ENCODE data around the gene KXD1. TPM values are rescaled to one million over a fixed set of nuclear protein-coding genes. Genes with fewer than 3 reads are reported as not detected.
"Not testable (repeated sequence)": the region's sequence is repeated elsewhere in the genome, so short reads cannot be mapped to it uniquely, and the experiment has no call there.

KXD1 gene
- total RNA-seq, 1 donor from 2014 or later = 14.7 TPM

DNA sequence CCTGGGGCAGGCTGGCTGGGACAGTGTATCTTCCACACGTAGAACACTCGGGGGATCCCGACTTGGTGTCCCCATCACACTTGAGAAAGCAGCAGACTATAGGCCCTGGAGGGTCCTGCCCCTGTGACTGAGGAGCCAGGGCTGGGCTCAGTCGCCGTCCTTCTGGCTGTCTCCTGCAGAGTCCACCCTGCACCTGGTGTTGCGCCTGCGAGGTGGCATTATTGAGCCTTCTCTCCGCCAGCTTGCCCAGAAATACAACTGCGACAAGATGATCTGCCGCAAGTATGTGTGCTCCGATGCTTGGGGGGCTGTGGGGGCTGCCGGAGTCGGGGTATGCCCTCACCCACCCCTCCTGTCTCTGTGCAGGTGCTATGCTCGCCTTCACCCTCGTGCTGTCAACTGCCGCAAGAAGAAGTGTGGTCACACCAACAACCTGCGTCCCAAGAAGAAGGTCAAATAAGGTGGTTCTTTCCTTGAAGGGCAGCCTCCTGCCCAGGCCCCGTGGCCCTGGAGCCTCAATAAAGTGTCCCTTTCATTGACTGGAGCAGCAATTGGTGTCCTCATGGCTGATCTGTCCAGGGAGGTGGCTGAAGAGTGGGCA is 17.1 kb downstream of the KXD1 start:
- FAIRE-seq = no peak
- no peak for DNase-seq (ENCODE audit: low spot score in 2 of 2)

DNA sequence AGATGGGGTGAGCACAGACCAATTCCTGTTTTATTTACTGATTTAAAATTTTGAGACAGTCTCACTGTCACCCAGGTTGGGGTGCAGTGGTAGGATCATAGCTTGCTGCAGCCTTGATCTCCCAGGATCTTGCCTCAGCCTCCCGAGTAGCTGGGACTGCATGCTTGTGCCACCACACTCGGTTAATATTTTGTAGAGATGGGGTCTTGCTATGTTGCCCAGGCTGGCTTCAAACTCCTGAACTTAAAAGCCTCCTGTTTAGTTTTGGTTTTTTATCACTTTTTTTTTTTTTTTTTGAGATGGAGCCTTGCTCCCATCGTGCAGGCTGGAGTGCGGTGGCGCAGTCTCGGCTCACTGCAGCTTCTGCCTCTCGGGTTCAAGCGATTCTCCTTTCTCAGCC is 18.7 kb downstream of the KXD1 start:
- no peak for DNase-seq (ENCODE audit: low spot score in 2 of 2)
- FAIRE-seq = no peak

DNA sequence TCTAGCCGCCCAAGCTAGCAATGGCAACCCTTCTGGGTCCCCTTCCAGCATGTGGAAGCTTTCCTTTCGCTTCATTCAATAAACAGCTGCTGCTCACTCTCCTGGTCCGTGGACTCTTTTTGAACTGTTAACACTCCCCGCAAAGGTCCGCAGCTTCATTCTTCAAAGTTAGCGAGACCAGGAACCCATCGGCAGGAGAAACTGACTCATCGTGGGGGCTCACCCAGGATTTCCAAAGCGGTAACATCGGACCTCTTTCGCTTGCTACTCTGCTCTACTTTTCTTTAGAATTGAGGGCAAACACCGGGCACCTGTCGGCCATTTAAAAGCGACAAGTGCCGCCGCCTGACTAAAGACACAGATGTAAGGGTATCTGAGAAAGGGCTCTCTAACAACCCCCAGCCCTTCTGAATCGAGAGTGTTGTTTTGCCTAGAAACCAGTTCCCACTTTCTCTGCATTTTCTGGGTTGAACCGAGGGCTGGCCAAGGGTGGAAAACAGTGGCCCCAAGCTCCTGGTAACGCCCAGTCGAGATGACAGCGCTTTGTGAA is 19.8 kb downstream of the KXD1 start:
- DNase-seq (ENCODE audit: low spot score in 2 of 2) (no peak), FAIRE-seq (no peak)

DNA sequence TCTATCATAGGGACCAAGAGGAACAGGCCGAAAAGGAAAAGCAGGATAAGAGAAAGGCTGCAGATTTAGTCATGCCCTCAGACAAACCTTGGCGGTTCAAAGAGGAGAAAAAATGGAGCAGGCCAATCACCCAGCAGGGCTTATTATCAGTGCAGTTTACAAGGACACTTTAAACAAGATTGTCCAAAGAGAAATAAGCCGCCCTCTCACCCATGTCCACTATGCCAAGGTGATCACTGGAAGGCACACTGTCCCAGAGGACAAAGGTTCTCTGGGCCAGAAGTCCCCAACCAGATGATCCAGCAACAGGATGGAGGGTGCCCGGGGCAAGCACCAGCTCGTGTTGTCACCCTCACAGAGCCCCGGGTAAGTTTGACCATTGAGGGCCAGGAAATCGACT is 22.6 kb downstream of the KXD1 start:
- DNase-seq (ENCODE audit: low spot score in 2 of 2) = no peak
- no peak for FAIRE-seq

DNA sequence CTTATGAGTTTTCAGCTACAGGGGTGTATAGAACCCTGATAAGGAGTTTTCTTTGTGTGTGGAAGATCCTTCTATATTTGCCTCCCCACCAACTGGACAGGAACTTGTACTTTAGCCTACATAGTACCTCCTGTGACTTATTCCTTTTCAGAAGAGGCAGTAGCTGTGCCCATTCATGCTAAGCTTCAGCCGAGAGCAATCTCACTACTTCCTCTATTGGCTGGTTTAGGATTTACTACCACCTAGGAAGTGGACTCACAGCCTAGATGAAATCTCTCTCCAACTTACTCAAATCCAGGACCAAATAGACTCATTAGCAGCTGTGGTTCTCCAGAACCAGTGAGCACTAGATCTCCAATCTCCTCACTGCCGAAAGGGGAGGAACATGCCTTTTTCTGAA is 28.6 kb downstream of the KXD1 start:
- no peak for FAIRE-seq
- no peak for DNase-seq (ENCODE audit: low spot score in 2 of 2)

DNA sequence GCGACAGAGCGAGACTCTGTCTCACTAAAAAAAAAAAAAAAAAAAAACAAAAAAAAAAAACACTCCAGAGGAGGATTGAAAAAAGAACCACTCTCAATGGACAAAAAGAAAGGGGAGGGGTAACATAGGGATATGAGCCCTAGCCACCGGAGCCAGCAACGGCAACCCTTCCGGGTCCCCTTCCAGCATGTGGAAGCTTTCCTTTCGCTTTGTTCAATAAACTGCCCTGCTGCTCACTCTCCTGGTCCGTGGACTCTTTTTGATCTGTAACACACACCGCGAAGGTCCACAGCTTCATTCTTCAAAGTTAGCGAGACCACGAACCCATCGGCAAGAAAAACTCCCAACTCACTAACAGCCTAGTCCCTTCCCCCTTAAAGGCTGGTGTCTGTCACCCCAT is 29.9 kb downstream of the KXD1 start:
- FAIRE-seq (no peak), DNase-seq (ENCODE audit: low spot score in 2 of 2) (no peak)

DNA sequence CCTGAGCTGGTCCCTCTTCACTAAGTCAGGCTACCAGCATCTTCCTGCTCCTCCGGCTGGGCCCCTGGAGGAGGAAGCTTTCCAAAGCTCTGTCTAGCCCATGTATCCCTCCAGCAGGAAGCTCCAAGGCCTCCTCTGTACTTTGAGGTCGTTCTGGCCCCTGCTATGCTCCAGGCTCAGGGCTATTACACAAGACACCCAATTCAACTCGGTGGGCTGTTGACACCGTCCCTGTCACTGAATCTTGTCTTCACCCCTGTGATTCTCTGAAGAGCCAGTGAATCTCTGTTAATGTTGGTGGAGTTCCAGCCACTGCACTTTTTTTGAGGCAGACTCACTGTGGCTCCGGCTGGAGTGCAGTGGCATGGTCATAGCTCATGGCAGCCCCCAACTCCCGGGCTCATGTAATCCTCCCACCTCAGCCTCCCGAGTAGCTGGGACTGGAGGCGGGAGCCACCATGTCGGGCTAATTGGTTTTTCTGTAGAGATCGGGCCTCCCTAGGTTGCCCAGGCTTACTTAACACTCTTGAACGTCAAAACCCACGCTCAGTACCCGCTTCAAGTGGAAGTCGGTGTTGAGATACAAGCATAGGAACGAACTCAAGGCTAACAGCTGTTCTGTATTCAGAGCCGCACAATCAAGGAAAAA is 30.4 kb downstream of the KXD1 start:
- FAIRE-seq (no peak), DNase-seq (ENCODE audit: low spot score in 2 of 2) (no peak)

DNA sequence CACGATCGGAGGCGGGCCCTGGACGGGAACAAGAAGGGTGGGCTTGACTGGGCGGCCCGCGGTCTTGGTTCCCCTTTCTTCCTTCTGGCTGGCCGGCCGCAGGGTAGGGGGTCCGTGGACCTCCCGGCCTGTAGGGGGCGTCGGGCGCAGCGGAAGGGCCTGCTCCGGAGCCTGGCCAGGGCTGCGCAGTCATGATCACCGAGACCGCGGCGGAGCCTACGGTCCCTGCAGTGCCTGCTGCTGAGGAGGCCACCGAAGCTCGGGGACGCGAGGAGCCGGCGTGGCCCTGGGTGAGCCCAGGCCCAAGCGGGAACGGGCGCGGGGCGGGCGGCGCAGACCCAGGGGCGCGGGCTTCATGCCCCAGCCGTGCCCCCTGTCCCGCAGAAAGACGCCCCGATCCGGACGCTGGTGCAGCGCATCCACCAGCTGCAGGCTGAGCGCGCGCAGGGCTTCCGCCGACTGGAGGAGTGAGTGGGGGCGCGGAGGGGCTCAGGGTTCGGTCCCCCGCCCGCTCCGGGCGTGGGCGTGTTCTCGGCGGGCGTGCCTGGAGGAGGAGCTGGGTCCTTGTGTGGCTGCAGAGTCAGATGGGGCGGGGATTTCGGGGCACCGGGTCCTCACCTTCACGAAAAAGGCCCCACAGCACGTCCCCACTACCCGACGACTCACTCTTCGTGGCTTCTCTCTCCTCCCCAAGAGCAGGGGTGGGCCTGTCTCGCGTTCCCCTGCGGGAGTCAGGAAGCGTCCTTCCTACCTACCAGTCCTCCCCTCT is 31.1 kb downstream of the KXD1 start, which contains the start of gene REX1BD:
TSS of gene REX1BD (plus strand) at position 188 of the 769 bp plus-strand sequence. CDS start at position 192, 4 bp downstream.
- DNase-seq (ENCODE audit: low spot score in 2 of 2) = peak; percentile 76 to 81
- FAIRE-seq = no peak

DNA sequence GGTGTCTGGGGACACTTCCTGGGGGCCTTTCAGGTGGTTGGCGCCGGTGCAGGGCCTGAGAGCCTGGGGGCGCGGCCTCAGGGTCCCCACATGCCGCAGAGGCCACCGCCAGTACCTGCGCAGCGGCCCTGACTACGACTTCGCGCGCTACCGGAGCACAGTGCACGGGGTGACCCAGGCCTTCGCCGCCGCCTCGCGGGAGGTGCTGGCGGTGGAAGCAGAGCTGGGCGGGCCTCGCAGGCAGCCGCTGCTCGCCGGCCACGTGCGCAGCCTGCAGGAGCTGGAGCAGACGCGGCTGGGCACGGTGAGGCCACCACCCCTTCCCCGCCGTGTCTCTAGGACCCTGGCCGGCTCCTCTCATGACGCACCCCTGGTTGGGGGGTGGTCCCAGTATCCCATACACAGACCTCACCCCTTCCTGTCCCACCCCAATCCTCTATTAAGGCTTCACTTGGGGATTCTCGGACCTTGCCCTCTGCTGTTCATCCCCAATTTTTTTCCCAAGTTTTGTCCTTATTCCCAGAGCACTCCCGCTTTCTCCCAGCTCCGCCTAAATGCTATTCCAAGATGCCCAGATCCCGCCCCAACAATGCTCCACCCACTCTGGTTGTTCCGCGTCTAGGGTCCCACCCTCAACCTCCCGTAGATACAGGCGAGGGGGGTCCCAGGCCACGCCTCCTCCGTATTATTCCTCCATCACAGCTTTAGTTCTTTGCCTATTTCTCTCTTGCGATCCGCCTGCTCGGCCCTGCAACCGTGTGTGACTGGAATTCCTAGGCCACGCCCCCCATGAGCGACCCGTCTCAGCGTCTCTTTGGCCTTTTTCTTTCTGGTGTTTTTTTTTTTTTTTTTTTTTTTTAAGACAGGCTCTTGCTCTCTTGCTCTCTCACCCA is 32.0 kb downstream of the KXD1 start:
- DNase-seq (ENCODE audit: low spot score in 2 of 2) = peak; percentile 43 to 46
- no peak for FAIRE-seq

DNA sequence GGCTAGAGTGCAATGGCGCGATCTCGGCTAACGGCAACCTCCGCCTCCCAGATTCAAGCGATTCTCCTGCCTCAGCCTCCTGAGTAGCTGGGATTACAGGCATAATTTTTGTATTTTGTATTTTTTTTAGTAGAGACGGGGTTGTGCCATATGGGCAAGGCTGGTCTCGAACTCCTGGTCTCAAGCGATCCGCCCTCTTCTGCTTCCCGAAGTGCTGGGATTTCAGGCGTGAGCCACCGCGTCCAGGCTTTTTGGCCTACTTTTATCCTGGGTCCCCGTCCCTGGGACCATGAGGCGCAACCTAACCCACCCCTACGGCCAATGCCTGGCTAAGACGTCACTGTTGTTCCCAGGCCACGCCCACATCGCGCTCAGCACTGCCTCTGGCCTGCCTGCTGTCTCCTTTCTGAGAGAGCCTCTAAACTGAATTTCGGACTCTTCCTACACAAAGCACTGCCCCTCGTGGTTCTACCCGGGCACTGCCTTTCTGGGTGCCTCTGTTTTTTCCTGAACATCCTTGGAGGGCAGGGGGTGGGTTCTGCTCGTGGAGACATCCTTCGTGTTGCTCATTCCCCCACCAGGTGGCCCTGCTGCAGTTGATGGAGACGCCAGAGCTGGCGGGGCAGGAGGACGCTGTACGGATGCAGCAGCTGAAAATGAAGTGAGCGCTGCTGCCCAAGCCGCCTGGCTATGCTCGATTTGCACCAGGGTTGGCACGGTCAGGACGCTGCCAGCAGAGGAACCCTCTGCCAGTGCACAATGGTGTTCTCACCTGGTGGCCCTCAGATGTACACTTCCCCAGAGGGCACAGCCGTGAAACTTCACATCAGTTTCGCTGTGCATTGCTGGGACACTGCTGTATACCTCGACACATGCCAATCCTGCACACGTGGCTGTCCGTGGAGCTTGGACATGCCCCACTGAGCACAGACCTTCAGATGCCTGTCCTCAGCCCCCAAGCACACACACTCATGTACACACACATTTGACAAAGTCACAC is 32.9 kb downstream of the KXD1 start:
- DNase-seq (ENCODE audit: low spot score in 2 of 2) (peak; percentile 73 to 75), FAIRE-seq (no peak)

DNA sequence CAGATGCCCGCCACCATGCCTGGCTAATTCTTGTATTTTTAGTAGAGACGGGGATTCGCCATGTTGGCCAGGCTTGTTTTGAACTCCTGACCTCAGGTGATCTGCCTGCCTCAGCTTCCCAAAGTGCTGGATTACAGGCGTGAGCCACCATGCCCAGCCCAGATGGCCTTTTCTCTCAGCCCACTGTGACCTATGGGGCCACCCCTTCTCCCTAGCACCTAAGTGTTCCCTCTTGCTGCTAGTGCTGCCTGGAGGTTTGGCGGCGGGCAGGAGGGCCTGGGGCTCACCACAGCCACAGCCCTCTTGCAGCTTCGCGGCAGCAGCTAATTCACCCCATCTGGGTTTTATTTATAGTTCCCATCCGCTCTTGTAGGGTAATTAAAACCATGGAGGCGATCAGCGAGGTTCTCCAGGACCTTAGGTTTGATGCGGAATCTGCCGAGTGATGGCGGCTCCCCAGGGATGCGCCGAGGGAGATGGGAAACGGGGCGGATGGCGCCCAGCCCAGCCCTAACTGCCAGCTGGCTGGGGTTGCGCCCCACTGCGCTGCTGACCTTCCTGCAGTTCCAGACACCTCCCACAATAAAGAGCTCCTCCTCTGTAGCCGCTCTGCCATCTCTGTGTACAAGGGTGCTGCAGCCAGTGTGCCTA is 34.2 kb downstream of the KXD1 start:
- no peak for DNase-seq (ENCODE audit: low spot score in 2 of 2)
- FAIRE-seq = no peak

DNA sequence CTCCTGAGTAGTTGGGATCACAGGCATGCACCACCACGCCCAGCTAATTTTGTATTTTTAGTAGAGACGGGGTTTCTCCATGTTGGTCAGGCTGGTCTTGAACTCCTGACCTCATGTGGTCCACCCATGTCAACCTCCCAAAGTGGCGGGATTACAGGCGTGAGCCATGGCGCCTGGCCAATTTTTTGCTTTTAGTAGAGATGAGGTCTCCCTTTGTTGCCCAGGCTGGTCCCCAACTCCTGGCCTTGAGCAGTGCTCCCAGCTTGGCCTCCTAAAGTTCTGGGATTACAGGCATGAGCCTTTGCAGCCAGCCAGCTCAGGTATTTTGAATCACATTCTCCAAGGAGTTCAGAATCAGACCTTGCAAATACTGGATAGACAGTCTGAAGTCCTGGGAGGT is 35.1 kb downstream of the KXD1 start:
- DNase-seq (ENCODE audit: low spot score in 2 of 2); FAIRE-seq: not testable (repeated sequence)

DNA sequence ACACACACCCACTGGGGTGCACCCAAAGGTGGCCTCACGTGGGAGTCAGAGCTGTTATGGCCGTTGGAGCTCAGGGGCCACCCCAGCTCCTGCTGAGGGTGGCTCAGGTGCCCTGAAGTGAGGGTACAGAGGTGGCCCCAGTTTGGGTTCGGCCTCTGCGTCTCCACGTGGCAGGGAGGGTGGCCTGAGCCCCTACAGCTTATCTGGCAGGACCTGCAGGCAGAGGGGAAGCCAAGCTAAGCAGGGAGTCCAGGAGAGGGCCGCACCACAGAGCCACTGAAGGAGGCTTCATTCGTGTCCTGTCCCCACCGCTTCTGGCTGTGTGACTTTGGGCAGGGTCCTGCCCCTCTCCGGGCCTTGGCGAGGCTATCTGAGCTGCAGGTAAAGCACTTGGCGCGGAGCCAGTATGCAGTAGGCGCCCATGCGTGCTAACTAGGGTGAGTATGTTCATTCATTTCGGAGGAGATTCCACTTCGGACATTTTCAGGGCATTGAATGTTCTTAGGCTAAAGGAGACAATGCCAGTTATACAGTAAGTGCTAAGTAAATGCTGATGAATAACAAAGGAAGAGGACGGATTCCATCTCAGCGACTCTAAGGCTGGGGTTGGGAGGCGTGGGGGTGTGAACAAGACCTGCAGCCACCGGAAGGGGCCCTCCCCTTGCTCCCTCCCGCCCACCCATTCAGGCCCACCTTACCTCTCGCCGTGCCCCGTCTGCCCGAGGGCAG is 35.9 kb downstream of the KXD1 start:
- FAIRE-seq (no peak), DNase-seq (ENCODE audit: low spot score in 2 of 2) (peak in 1 of 2 donors; percentile 40)

DNA sequence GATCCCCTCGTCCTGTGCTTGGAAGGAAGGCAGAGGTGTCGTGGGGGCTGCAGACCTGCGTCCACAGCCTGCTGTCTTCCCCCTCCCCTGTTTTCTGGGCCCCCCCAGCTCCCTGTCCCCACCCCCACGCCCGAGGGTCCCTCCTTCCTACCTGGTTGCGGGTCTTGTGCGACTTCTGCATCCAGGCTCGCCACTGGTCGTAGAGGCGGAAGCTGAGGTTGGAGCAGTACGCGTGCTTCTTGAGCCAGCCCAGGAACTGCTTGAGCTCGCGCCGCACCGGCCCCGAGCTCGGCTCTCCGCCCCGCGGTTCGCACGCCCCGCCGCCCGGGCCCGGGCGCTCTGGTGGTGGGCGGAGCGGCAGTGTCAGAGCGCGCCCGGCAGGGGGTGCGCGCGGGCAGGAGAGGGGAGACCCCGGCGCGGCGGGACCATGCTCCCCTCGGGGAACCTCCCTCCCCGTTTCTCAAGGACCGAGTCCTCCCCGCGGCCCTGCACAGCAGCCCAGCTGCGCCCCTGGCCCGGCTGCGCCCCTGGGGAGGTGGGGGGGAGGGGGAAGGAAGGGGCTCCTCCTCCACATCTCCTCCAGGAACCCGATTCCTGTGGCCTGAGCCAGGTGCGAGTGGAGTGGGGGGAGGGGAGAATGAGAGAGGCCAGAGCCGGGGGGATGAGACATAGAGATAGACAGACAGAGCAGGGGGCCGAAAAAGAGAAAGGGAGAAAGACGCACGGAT is 36.6 kb downstream of the KXD1 start:
- no peak for FAIRE-seq
- peak; percentile 90 to 94 for DNase-seq (ENCODE audit: low spot score in 2 of 2)

DNA sequence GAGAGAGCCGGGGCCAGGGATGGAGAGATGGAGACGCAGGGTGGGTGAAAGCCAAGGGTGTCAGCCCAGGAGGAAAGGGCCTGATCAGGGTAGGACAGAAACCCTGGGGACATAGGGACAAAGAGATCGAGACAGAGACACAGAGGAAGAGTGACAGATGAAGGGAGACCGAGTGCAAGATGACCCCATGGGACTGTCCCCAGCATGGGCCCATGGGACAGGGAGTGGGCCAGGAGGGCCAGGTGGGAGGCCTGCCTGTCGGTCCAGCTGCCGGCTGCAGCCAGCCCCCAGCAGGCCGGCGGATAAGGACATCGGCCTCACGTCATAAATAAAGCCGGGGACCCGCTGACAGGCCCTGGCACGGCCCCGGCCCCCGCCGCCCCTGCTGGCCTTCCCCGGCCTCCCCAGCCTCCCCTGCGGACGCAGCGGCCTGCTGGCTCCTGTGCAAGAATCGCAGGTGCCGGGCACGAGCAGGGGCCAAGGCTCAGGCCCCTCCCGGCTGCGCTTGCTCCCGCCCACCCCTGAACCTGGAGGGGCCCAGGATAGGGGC is 37.2 kb downstream of the KXD1 start:
- peak in 1 of 2 donors; percentile 60 for DNase-seq (ENCODE audit: low spot score in 2 of 2)
- no peak for FAIRE-seq

DNA sequence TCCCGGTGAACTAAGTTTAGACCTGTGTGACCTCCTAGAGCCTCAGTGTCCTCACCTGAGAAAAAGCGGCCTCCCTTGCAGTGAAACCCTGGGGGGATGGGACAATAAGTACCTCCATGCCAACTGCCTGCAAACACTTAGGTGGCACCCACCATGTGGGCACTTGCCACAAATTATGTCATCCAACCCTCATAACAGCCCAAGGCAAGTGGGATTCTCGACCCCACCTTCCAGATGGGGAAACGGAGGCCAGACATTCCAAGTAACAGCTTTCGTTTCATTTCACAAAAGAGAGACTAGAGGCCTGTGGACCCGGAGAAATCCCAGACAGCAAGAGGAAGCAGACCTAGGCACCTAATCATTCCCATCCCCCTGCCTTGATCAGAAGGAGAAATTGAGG is 37.8 kb downstream of the KXD1 start:
- DNase-seq (ENCODE audit: low spot score in 2 of 2) (peak in 1 of 2 donors; percentile 41), FAIRE-seq (no peak)

DNA sequence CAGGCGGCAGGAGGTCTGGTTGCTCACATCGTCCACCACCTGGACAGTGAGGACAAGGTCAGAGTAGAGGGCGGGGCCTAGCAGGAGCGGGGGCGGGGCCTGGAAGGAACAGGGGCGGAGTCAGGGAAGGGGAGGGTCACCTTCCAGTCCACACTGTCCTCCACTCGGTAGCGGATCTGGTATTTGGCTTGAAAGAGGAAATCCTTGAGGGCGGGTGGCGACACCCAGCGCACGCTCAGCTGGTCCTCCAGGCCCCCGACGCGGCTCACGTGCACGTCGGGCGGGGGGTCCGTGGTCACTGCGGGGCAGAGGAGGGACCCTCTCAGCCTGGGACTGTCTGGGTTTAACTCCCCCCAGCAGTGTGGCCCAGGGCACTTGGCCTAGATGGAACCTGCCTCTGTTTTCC is 39.1 kb downstream of the KXD1 start:
- DNase-seq (ENCODE audit: low spot score in 2 of 2) (peak in 1 of 2 donors; percentile 47), FAIRE-seq (no peak)
